Gastrocnemius medialis (tissue), 4 donors: ENCODE measurements around the gene FTCD. TPM values are rescaled to one million over a fixed set of nuclear protein-coding genes. Genes with fewer than 3 reads are reported as not detected.

ENCODE experiments used
- ATAC-seq, 2 donors: fragments of 150-250 bp; one replicate each; pipeline ENCODE4 v1.9.1; 2016
- DNase-seq, 2 donors: peaks; one replicate each; pipeline ENCODE4 v3.0.0-alpha.2; 2019
- H3K27ac ChIP-seq, 4 donors: fragments of 200-600 bp; sonication (generic); 1 replicate in 1 of 4; 2 replicates in 3 of 4; pipeline ENCODE4 v1.5.1; 2016 to 2018; ENCODE audit warnings: mild to moderate bottlenecking in 2 of 4, moderate library complexity in 1 of 4
- H3K27me3 ChIP-seq, 3 donors: fragments of 200-600 bp; sonication (generic) in 2 of 3; 1 replicate in 1 of 3; 2 replicates in 2 of 3; pipeline versions ENCODE4 v1.5.1 to v1.6.0; 2016 to 2019; ENCODE audit warnings: mild to moderate bottlenecking in 1 of 3, moderate library complexity in 1 of 3
- H3K36me3 ChIP-seq, 2 donors: fragments of 200-600 bp; sonication (generic) in 1 of 2; one replicate each; pipeline ENCODE4 v1.5.1; 2017 to 2018
- H3K4me1 ChIP-seq, 2 donors: fragments of 200-600 bp; sonication (generic) in 1 of 2; one replicate each; pipeline ENCODE4 v1.5.1; 2016 to 2017; ENCODE audit warnings: mild to moderate bottlenecking in 2 of 2
- H3K4me3 ChIP-seq, 4 donors: fragments of 200-600 bp; sonication (generic) in 3 of 4; 1 replicate in 1 of 4; 2 replicates in 3 of 4; pipeline ENCODE4 v1.5.1; 2016 to 2019; ENCODE audit warnings: mild to moderate bottlenecking in 2 of 4
- H3K9me3 ChIP-seq, 3 donors: fragments of 200-600 bp; sonication (generic) in 2 of 3; 1 replicate in 1 of 3; 2 replicates in 2 of 3; pipeline ENCODE4 v1.5.1; 2016 to 2019
- POLR2A ChIP-seq, 2 donors: fragments of 450-650 bp; IDR thresholded peaks; one replicate each; pipeline ENCODE4 v1.6.1; 2017; ENCODE audit warnings: antibody characterized with exemption in 2 of 2, mild to moderate bottlenecking in 2 of 2, moderate library complexity in 2 of 2
- in situ Hi-C, 4 donors: fragments of 200-750 bp; cut with MboI; loops; one replicate each; pipeline versions ENCODE4 v1.15.0 to v1.8.0; 2017; ENCODE audit warnings: low sequenced_read_pairs in 4 of 4
- intact Hi-C: fragments of 100-400 bp; cut with DNase I; formaldehyde crosslinking; loops from one replicate; pipeline ENCODE4 v1.15.1; 2023; ENCODE audit warnings: low total_unique reads
- total RNA-seq, 4 donors: library from RNA; depleted of rRNA; stranded (reverse); fragments of >200 nt; gene quantifications; one replicate each; pipeline versions ENCODE4 v1.1.0 to v1.2.3, GENCODE V29; 2016
- TF ChIP-seq, protein P1 (sequence below), 5 experiments: fragments of 450-650 bp in 3 of 5; fragments of 200-600 bp in 2 of 5; sonication (generic) in 2 of 5; IDR thresholded peaks in 4 of 5; conservative IDR thresholded peaks in 1 of 5; 1 replicate in 4 of 5; 2 replicates in 1 of 5; pipeline ENCODE4 v1.5.1; 2016 to 2019; ENCODE audit warnings: antibody characterized with exemption in 5 of 5, mild to moderate bottlenecking in 3 of 5, moderate library complexity in 3 of 5

FTCD gene
- total RNA-seq, 4 donors from 2014 or later, result 0.33 to 0.95 TPM; not detected in 2

DNA sequence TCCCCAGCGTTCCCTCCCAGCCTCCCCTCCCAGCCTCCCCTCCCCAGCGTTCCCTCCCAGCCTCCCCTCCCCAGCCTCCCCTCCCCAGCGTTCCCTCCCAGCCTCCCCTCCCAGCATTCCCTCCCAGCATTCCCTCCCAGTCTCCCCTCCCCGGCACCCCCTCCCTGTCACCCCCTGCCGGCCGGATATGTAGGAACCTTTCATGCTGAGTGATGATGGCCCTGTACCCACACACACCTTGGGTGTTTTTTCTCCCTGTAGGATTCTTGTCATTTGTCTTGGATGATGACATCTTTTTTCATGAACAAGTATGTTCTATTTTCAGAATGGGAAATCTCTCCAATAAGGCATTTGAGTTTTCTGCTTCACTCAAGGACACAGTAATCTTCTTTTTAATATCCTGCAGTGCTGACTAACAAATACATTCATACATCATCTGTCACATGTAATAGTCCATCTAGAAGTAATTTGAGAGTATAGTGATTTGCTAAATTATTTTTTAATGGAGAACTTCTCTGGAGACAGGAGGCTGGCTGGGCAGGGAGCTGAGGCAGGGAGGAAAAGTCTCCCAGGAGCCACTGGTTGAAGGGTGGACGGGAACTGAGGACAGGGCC is 19.5 kb downstream of the FTCD start:
- DNase-seq, result no peak
- H3K9me3 ChIP-seq, result no peaks in the 10 kb centered on the region
- in situ Hi-C loops (no loop called here), intact Hi-C loops (no loop called here)
- H3K4me1 ChIP-seq, result no peaks in the 10 kb centered on the region
- H3K36me3 ChIP-seq, result no peaks in the 10 kb centered on the region
- H3K4me3 ChIP-seq, result no peak overlapping the region
- TF ChIP-seq POLR2A (IDR thresholded peaks at IDR 0.05), result no peak
- TF ChIP-seq, protein P1, sequence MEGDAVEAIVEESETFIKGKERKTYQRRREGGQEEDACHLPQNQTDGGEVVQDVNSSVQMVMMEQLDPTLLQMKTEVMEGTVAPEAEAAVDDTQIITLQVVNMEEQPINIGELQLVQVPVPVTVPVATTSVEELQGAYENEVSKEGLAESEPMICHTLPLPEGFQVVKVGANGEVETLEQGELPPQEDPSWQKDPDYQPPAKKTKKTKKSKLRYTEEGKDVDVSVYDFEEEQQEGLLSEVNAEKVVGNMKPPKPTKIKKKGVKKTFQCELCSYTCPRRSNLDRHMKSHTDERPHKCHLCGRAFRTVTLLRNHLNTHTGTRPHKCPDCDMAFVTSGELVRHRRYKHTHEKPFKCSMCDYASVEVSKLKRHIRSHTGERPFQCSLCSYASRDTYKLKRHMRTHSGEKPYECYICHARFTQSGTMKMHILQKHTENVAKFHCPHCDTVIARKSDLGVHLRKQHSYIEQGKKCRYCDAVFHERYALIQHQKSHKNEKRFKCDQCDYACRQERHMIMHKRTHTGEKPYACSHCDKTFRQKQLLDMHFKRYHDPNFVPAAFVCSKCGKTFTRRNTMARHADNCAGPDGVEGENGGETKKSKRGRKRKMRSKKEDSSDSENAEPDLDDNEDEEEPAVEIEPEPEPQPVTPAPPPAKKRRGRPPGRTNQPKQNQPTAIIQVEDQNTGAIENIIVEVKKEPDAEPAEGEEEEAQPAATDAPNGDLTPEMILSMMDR (IDR thresholded peaks at IDR 0.05 in 4 of 5, conservative IDR thresholded peaks at IDR 0.05 in 1 of 5), result no peak
- no peaks in the 10 kb centered on the region for H3K27me3 ChIP-seq
- no peak overlapping the region for H3K27ac ChIP-seq
- no peak for ATAC-seq

DNA sequence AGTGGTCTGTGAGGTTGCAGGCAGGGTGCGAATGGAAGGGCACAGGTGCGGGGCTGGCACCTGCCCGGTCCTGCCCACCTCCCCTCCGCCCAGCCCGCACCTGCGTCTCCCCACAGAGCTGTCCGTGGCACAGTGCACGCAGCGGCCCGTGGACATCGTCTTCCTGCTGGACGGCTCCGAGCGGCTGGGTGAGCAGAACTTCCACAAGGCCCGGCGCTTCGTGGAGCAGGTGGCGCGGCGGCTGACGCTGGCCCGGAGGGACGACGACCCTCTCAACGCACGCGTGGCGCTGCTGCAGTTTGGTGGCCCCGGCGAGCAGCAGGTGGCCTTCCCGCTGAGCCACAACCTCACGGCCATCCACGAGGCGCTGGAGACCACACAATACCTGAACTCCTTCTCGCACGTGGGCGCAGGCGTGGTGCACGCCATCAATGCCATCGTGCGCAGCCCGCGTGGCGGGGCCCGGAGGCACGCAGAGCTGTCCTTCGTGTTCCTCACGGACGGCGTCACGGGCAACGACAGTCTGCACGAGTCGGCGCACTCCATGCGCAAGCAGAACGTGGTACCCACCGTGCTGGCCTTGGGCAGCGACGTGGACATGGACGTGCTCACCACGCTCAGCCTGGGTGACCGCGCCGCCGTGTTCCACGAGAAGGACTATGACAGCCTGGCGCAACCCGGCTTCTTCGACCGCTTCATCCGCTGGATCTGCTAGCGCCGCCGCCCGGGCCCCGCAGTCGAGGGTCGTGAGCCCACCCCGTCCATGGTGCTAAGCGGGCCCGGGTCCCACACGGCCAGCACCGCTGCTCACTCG is 23.3 kb downstream of the FTCD start:
- no peak for ATAC-seq
- Histone ChIP-seq H3K4me3 (no peak overlapping the region), H3K9me3 (no peaks in the 10 kb centered on the region), H3K4me1 (no peaks in the 10 kb centered on the region), H3K36me3 (no peaks in the 10 kb centered on the region), H3K27ac (no peak overlapping the region), H3K27me3 (no peaks in the 10 kb centered on the region)
- no peak for TF ChIP-seq POLR2A (IDR thresholded peaks at IDR 0.05)
- TF ChIP-seq, protein P1 (IDR thresholded peaks at IDR 0.05 in 4 of 5, conservative IDR thresholded peaks at IDR 0.05 in 1 of 5), result no peak
- in situ Hi-C loops, result no loop called here
- intact Hi-C loops, result no loop called here
- DNase-seq, result no peak

DNA sequence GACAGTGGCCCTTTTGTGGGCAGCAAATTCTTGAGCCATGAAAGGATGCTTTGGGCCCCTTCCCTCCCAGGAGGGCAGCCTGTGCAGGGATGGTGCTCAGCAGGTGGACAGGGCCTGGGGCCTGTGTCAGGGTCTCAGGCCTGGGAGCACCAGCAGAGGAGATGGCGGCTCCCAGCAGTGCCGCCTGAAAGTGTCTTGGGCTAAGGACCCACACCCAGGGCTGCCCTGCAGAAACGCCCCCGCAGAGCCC is 23.9 kb downstream of the FTCD start:
- no peak for DNase-seq
- Histone ChIP-seq H3K27me3 (no peaks in the 10 kb centered on the region), H3K4me3 (no peak overlapping the region), H3K9me3 (no peaks in the 10 kb centered on the region), H3K27ac (no peak overlapping the region), H3K36me3 (no peaks in the 10 kb centered on the region), H3K4me1 (no peaks in the 10 kb centered on the region)
- intact Hi-C loops (no loop called here), in situ Hi-C loops (no loop called here)
- TF ChIP-seq, protein P1 (IDR thresholded peaks at IDR 0.05 in 4 of 5, conservative IDR thresholded peaks at IDR 0.05 in 1 of 5), result no peak
- TF ChIP-seq POLR2A (IDR thresholded peaks at IDR 0.05), result no peak
- no peak for ATAC-seq

GRCh38 chr21:46130831-46131587 is 24.4 kb downstream of the FTCD start:
- intact Hi-C loops (no loop called here), in situ Hi-C loops (no loop called here)
- no peaks in the 10 kb centered on the region for H3K36me3 ChIP-seq
- TF ChIP-seq POLR2A (IDR thresholded peaks at IDR 0.05), result no peak
- TF ChIP-seq, protein P1 (IDR thresholded peaks at IDR 0.05 in 4 of 5, conservative IDR thresholded peaks at IDR 0.05 in 1 of 5), result no peak
- DNase-seq (no peak), ATAC-seq (no peak)
- H3K27ac ChIP-seq, result no peak overlapping the region
- H3K4me3 ChIP-seq, result no peak overlapping the region
- H3K27me3 ChIP-seq, result no peaks in the 10 kb centered on the region
- no peaks in the 10 kb centered on the region for H3K9me3 ChIP-seq
- no peaks in the 10 kb centered on the region for H3K4me1 ChIP-seq
